Mammary epithelial cell (primary cell): ENCODE results near the gene MYOM3.

Experiments used
- CTCF ChIP-seq, 2 donors: IDR thresholded peaks in 1 of 2; conservative IDR thresholded peaks in 1 of 2; 2 replicates each; pipeline ENCODE4 v1.5.1; 2011 to 2012; ENCODE audit warnings: inconsistent platforms in 2 of 2, low read length in 2 of 2, mild to moderate bottlenecking in 2 of 2, control low read depth in 1 of 2, low read depth in 1 of 2; ENCODE audit not compliant: insufficient read depth in 1 of 2; ENCODE audit errors: extremely low read depth in 1 of 2
- EZH2 ChIP-seq: IDR thresholded peaks from 2 replicates; pipeline ENCODE4 v1.6.1; 2012; ENCODE audit warnings: low read length, inconsistent platforms, borderline replicate concordance

GRCh38 chr1:24093732-24094131 is 18.2 kb downstream of the MYOM3 start:
- no peak for TF ChIP-seq CTCF (conservative IDR thresholded peaks at IDR 0.05 in 1 of 2, IDR thresholded peaks at IDR 0.05 in 1 of 2; ENCODE audit: extremely low read depth in 1 of 2, insufficient read depth in 1 of 2, low read depth in 1 of 2, low read length in 2 of 2)
- no peak for TF ChIP-seq EZH2
